ENCODE measurements around the gene AOPEP.

The AOPEP gene

DNA sequence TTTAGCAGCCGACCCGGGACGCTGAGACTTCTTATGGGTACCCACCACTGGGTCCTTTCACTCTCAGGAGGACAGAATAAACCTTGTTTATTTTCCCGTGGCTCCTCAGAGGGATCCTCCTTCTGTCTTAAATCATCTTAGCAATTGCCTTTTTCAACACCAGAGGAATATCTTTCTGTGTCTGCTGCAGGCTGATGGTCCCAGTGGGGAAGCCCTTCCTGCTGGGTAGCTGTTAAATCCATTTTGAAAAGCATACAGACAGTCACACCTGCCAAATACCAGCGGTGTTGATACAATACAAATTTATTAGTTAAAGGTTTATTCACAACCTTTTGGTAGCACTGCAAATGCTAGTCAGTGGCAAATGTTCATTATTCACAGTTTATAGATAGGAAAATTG is 222.9 kb downstream of the AOPEP start:
- CTCF ChIA-PET = no interaction called here
- Histone ChIP-seq H3K4me1 (ENCODE audit: control extremely low read depth in 1 of 4, control insufficient read depth in 4 of 4, insufficient read depth in 4 of 4, low read length in 3 of 4) (peaks cover 0 to 5% (median 0%) of the 10 kb centered on the region in 4 experiments), H3K27ac (ENCODE audit: insufficient read depth in 1 of 2, low read depth in 1 of 2, low read length in 2 of 2, poor library complexity in 1 of 2, severe bottlenecking in 2 of 2) (no peak overlapping the region), H3K36me3 (ENCODE audit: control insufficient read depth in 4 of 4, insufficient read depth in 4 of 4, low read length in 3 of 4) (peaks cover 0 to 4% (median 2%) of the 10 kb centered on the region in 4 experiments), H3K4me3 (ENCODE audit: control insufficient read depth in 1 of 7, extremely low read depth in 1 of 7, insufficient read depth in 4 of 7, low read depth in 2 of 7, low read length in 6 of 7) (no peak overlapping the region), H3K9me3 (ENCODE audit: control extremely low read depth in 1 of 5, control insufficient read depth in 4 of 5, insufficient read depth in 2 of 5, low read depth in 1 of 5, low read length in 4 of 5) (no peaks in the 10 kb centered on the region), H3K27me3 (replicated peaks in 2 of 5; ENCODE audit: control insufficient read depth in 4 of 5, insufficient read depth in 5 of 5, low read length in 4 of 5) (no peaks in the 10 kb centered on the region)
- POLR2A ChIA-PET = no interaction called here
- DNase-seq = no peak
- 100% methylated on average over 4 of the region's 5 CpGs for WGBS (ENCODE audit: insufficient coverage)

DNA sequence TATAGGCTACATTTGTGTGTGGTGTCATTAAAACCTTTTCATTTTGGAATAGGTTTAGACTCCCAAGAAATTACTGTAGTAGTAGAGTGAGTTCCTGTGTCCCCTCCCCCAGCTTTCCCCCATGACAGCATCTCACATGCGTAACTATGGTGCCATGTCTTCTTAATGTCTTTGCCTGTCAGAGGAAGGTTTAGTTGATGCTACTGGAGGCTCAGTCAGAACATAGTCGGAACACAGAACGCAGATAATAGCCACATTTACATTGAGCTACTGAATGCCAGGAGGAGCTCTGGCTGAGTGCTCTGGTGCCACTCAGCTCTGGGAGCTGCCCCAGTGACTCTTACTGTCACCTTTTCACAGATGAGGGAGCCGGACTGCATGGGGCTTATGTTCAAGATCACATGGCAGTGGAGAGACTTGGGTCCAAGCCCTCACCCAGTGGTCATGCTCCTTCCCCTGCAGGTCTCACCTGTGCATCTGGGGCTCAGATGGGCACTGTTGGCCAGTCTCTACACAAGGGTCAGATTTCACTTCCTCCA is 223.6 kb downstream of the AOPEP start:
- no peak overlapping the region for H3K4me3 ChIP-seq (ENCODE audit: control insufficient read depth in 1 of 7, extremely low read depth in 1 of 7, insufficient read depth in 4 of 7, low read depth in 2 of 7, low read length in 6 of 7)
- H3K27me3 ChIP-seq (replicated peaks in 2 of 5; ENCODE audit: control insufficient read depth in 4 of 5, insufficient read depth in 5 of 5, low read length in 4 of 5) = no peaks in the 10 kb centered on the region
- H3K4me1 ChIP-seq (ENCODE audit: control extremely low read depth in 1 of 4, control insufficient read depth in 4 of 4, insufficient read depth in 4 of 4, low read length in 3 of 4) = peaks cover 0 to 5% (median 0%) of the 10 kb centered on the region in 4 experiments
- H3K36me3 ChIP-seq (ENCODE audit: control insufficient read depth in 4 of 4, insufficient read depth in 4 of 4, low read length in 3 of 4) = peaks cover 0 to 4% (median 2%) of the 10 kb centered on the region in 4 experiments
- H3K27ac ChIP-seq (ENCODE audit: insufficient read depth in 1 of 2, low read depth in 1 of 2, low read length in 2 of 2, poor library complexity in 1 of 2, severe bottlenecking in 2 of 2) = no peak overlapping the region
- DNase-seq = no peak
- 100% methylated on average over 3 of the region's 4 CpGs for WGBS (ENCODE audit: insufficient coverage)
- ChIA-PET CTCF (no interaction called here), POLR2A (no interaction called here)
- H3K9me3 ChIP-seq (ENCODE audit: control extremely low read depth in 1 of 5, control insufficient read depth in 4 of 5, insufficient read depth in 2 of 5, low read depth in 1 of 5, low read length in 4 of 5) = no peaks in the 10 kb centered on the region

DNA sequence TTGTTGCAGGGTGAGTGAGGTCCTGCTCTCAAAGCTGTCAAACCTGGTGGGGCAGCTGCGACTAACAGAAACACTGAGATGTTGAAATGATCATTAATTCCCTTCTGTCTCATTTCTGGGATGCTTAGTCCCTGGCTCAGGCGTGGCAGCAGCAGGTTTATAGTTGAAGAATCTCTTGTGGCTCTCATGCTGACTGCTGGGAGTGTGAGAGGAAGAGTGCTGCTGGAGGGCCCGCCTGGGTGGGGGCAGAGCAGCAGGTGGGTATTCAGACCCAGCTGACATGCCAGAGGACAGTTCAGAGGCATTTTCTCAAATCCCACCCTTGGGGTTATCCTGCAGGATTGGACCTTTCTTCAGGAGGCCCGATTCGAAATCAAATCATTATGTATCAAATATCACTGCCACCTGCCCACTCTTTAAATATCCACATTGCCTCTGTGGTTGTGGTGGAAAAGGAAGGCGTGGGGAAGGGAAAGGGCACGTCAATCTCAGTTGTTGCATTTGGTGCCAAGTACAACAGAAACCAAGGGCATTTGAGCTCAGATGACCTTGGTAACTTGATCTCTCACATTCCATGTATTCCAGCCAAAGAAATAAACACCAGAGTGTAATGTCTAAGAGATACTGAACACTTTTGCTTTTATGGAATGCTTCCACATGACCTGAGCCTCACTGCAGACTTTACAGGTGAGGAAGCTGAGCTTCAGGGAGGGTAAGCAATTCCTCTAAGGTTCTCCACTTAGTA is 224.3 kb downstream of the AOPEP start:
- H3K36me3 ChIP-seq (ENCODE audit: control insufficient read depth in 4 of 4, insufficient read depth in 4 of 4, low read length in 3 of 4) = peaks cover 0 to 7% (median 3%) of the 10 kb centered on the region in 4 experiments
- ChIA-PET POLR2A (interaction anchor here (0.6 kb wide), 1 partner anchor 167 kb away, joined by 3 read pairs; no protein-coding TSS in a partner anchor), CTCF (no interaction called here)
- H3K27ac ChIP-seq (ENCODE audit: insufficient read depth in 1 of 2, low read depth in 1 of 2, low read length in 2 of 2, poor library complexity in 1 of 2, severe bottlenecking in 2 of 2) = no peak overlapping the region
- H3K4me3 ChIP-seq (ENCODE audit: control insufficient read depth in 1 of 7, extremely low read depth in 1 of 7, insufficient read depth in 4 of 7, low read depth in 2 of 7, low read length in 6 of 7) = no peak overlapping the region
- 100% methylated on average over 3 of the region's 7 CpGs for WGBS (ENCODE audit: insufficient coverage)
- H3K27me3 ChIP-seq (replicated peaks in 2 of 5; ENCODE audit: control insufficient read depth in 4 of 5, insufficient read depth in 5 of 5, low read length in 4 of 5) = no peaks in the 10 kb centered on the region
- DNase-seq = no peak
- H3K4me1 ChIP-seq (ENCODE audit: control extremely low read depth in 1 of 4, control insufficient read depth in 4 of 4, insufficient read depth in 4 of 4, low read length in 3 of 4) = peaks cover 0 to 5% (median 0%) of the 10 kb centered on the region in 4 experiments
- no peaks in the 10 kb centered on the region for H3K9me3 ChIP-seq (ENCODE audit: control extremely low read depth in 1 of 5, control insufficient read depth in 4 of 5, insufficient read depth in 2 of 5, low read depth in 1 of 5, low read length in 4 of 5)

DNA sequence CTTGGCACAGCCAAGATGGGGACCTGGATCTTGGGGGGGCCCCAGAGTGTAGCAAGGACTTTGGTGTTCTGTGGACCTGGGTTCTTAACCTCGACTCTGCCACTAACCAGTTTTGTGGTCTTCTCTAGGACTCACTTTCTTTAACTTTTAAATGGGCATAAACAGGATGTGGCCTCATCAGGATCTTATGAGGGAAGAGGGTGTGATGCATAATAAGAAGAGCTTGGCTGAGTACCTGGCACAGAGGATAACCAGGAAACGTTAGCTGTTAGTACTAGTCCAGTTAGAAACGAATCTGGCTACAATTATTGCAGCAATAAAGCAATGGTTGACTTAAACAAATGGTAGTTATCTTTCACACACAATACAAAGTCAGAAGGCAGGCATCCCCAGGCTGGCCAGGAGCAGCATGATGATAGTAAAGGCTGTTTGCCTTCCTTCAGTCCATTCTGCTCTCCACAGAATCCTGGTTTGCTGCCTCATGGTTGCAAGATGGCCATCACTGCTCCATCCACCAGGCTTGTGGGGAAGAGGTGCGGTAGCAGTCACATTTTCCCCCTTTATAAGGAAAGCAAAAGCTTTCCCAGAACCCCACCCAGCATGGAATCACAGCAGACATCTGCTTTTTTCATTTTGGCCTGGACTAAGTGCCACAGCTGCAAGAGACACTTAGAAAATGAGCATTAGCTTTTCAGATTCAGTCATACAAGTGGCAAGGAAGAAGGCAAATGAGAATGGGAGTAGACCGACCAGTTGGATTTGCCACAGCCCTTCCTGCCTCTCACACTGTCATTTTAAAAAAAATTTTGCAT is 225.0 kb downstream of the AOPEP start:
- Histone ChIP-seq H3K27me3 (replicated peaks in 2 of 5; ENCODE audit: control insufficient read depth in 4 of 5, insufficient read depth in 5 of 5, low read length in 4 of 5) (no peaks in the 10 kb centered on the region), H3K9me3 (ENCODE audit: control extremely low read depth in 1 of 5, control insufficient read depth in 4 of 5, insufficient read depth in 2 of 5, low read depth in 1 of 5, low read length in 4 of 5) (no peaks in the 10 kb centered on the region), H3K4me1 (ENCODE audit: control extremely low read depth in 1 of 4, control insufficient read depth in 4 of 4, insufficient read depth in 4 of 4, low read length in 3 of 4) (peaks cover 0 to 5% (median 0%) of the 10 kb centered on the region in 4 experiments), H3K4me3 (ENCODE audit: control insufficient read depth in 1 of 7, extremely low read depth in 1 of 7, insufficient read depth in 4 of 7, low read depth in 2 of 7, low read length in 6 of 7) (no peak overlapping the region), H3K27ac (ENCODE audit: insufficient read depth in 1 of 2, low read depth in 1 of 2, low read length in 2 of 2, poor library complexity in 1 of 2, severe bottlenecking in 2 of 2) (no peak overlapping the region), H3K36me3 (ENCODE audit: control insufficient read depth in 4 of 4, insufficient read depth in 4 of 4, low read length in 3 of 4) (peaks cover 2 to 8% (median 5%) of the 10 kb centered on the region in 4 experiments)
- POLR2A ChIA-PET = interaction anchor here (0.6 kb wide), 1 partner anchor 166 kb away, joined by 3 read pairs; no protein-coding TSS in a partner anchor
- CTCF ChIA-PET = no interaction called here
- DNase-seq = no peak
- 100% methylated on average over 3 of the region's 5 CpGs for WGBS (ENCODE audit: insufficient coverage)

DNA sequence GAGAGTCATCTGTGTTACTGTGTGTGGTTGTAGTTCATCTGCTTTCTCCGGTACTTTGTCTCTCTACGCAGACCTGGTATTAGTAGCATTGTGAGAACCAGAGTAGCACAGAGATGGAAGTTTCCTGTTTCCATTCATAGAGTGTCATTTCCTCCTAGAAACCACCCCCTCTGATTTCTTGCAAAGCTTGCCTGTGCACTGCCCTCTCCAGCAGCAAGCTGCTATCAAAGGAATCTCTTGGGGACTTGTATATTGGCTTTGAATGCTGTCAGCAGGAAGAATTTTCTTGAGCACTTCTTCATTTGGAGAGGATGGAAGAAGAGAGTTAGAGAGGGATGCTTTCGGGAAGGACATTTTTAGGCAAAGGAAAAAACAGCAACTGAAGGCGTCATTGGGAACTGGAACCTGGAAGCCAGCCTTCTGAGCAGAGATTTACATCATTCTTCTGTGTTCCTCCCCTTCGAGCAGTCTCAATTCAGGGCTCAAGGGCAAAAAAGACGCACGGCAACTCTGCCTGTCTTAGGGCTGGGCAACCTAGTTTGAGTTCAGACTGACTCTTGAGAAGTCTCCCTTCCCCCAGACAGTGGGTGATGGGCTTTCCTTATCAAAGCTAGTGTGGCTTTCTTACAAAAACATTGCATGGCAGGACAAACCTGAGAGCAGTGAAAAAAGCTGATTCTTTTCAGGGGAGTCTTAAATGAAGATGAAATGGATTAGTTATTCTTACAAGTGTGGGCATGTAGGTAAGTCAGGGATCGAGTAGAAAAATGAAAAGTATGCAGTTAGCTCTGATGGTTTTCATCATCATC is 226.3 kb downstream of the AOPEP start:
- DNase-seq = peak in 2 of 3 donors; percentile 5 to 29
- H3K4me3 ChIP-seq (ENCODE audit: control insufficient read depth in 1 of 7, extremely low read depth in 1 of 7, insufficient read depth in 4 of 7, low read depth in 2 of 7, low read length in 6 of 7) = no peak overlapping the region

DNA sequence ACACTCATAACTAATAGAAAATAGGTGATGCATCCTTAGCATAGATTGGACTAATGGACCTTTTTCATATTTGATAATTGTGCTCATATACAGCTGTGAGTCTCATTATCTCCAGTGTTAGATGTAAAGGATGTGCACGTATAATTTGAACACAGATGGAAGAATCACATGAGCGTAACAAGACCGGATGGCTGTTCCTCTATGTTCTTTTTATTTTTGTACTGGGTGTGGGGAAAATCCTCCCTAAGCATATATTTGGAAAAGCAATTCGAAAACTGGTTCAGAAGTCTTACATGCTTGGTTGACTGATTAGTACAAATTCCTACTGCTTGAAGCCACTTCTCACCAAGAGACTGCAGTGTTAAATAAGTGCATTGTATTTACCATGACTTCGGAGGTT is 230.2 kb downstream of the AOPEP start:
- H3K36me3 ChIP-seq (ENCODE audit: control insufficient read depth in 4 of 4, insufficient read depth in 4 of 4, low read length in 3 of 4) = peaks cover 2 to 7% (median 5%) of the 10 kb centered on the region in 4 experiments
- H3K27ac ChIP-seq (ENCODE audit: insufficient read depth in 1 of 2, low read depth in 1 of 2, low read length in 2 of 2, poor library complexity in 1 of 2, severe bottlenecking in 2 of 2) = no peak overlapping the region
- H3K9me3 ChIP-seq (ENCODE audit: control extremely low read depth in 1 of 5, control insufficient read depth in 4 of 5, insufficient read depth in 2 of 5, low read depth in 1 of 5, low read length in 4 of 5) = no peaks in the 10 kb centered on the region
- peaks cover 0 to 5% (median 0%) of the 10 kb centered on the region in 4 experiments for H3K4me1 ChIP-seq (ENCODE audit: control extremely low read depth in 1 of 4, control insufficient read depth in 4 of 4, insufficient read depth in 4 of 4, low read length in 3 of 4)
- H3K27me3 ChIP-seq (replicated peaks in 2 of 5; ENCODE audit: control insufficient read depth in 4 of 5, insufficient read depth in 5 of 5, low read length in 4 of 5) = no peaks in the 10 kb centered on the region
- DNase-seq = no peak
- 100% methylated on average over 3 of the region's 5 CpGs for WGBS (ENCODE audit: insufficient coverage)
- H3K4me3 ChIP-seq (ENCODE audit: control insufficient read depth in 1 of 7, extremely low read depth in 1 of 7, insufficient read depth in 4 of 7, low read depth in 2 of 7, low read length in 6 of 7) = no peak overlapping the region
- ChIA-PET POLR2A (no interaction called here), CTCF (no interaction called here)

More for the DNA sequence above, 226.3 kb downstream of the AOPEP start:
- Histone ChIP-seq H3K9me3 (ENCODE audit: control extremely low read depth in 1 of 5, control insufficient read depth in 4 of 5, insufficient read depth in 2 of 5, low read depth in 1 of 5, low read length in 4 of 5) (no peaks in the 10 kb centered on the region), H3K27me3 (replicated peaks in 2 of 5; ENCODE audit: control insufficient read depth in 4 of 5, insufficient read depth in 5 of 5, low read length in 4 of 5) (no peaks in the 10 kb centered on the region), H3K36me3 (ENCODE audit: control insufficient read depth in 4 of 4, insufficient read depth in 4 of 4, low read length in 3 of 4) (peaks cover 3 to 7% (median 5%) of the 10 kb centered on the region in 4 experiments), H3K27ac (ENCODE audit: insufficient read depth in 1 of 2, low read depth in 1 of 2, low read length in 2 of 2, poor library complexity in 1 of 2, severe bottlenecking in 2 of 2) (no peak overlapping the region), H3K4me1 (ENCODE audit: control extremely low read depth in 1 of 4, control insufficient read depth in 4 of 4, insufficient read depth in 4 of 4, low read length in 3 of 4) (peaks cover 0 to 5% (median 0%) of the 10 kb centered on the region in 4 experiments)
- WGBS (ENCODE audit: insufficient coverage) = 86% methylated on average over 6 of the region's 8 CpGs
- ChIA-PET CTCF (no interaction called here), POLR2A (no interaction called here)
